K562 (cell line): ENCODE measurements around the gene ADGRA3. TPM values are rescaled to one million over a fixed set of nuclear protein-coding genes. Genes with fewer than 3 reads are reported as not detected.

ENCODE experiments used
- ATAC-seq: fragments of 200-7000 bp; cut with Tn5 transposase; 3 replicates; pipeline ENCODE4 v1.9.1; 2020; ENCODE audit warnings: moderate library complexity
- BruUV-seq: library from RNA; stranded (reverse); fragments of 400-500 nt; replicated peaks from 2 replicates; lab custom pipeline; 2021; lab: Mats Ljungman, UMichigan
- CTCF ChIA-PET: fragments of 300-600 bp; formaldehyde crosslinking; extraction: SDS; loops from one replicate; lab custom pipeline; 2021; ENCODE audit warnings: low intra/inter-chr PET ratio; lab: Yijun Ruan, JAX
- POLR2A ChIA-PET: fragments of 300-600, 350-650 bp; sonication (Branson Sonifier 250); formaldehyde crosslinking; extraction: SDS; loops from one replicate; lab custom pipeline; 2021; ENCODE audit warnings: antibody characterized with exemption, inconsistent platforms; lab: Yijun Ruan, JAX
- DNase-seq, 4 experiments: peaks; one replicate each; pipeline versions ENCODE4 v3.0.0 to v3.0.0-alpha.2; 2011 to 2018; ENCODE audit warnings: low spot score in 3 of 4, mixed read lengths in 3 of 4; ENCODE audit errors: extremely low read depth in 1 of 4
- FAIRE-seq: peaks from 2 replicates; lab custom pipeline; 2011; peaks lifted over from hg19 to GRCh38; lab: Jason Lieb, UNC
- H2AFZ ChIP-seq: 2 replicates; pipeline ENCODE4 v1.6.0; 2011; ENCODE audit warnings: low read depth, low read length, control low read depth, inconsistent platforms
- H3K27ac ChIP-seq: fragments of 200-600 bp; 3 replicates; pipeline ENCODE4 v1.8.0; 2011; ENCODE audit warnings: low read depth, mild to moderate bottlenecking, control low read depth, inconsistent platforms, low read length, moderate library complexity, mixed read lengths; ENCODE audit errors: extremely low read depth
- H3K27me3 ChIP-seq, 2 experiments: fragments of 300-600 bp in 1 of 2; 2 replicates in 1 of 2; 3 replicates in 1 of 2; pipeline versions ENCODE4 v1.6.0 to v1.8.0; 2011; ENCODE audit warnings: inconsistent platforms in 2 of 2, low read length in 2 of 2, mild to moderate bottlenecking in 1 of 2, mixed read lengths in 1 of 2, moderate library complexity in 1 of 2; ENCODE audit not compliant: control insufficient read depth in 2 of 2, insufficient read depth in 2 of 2
- H3K36me3 ChIP-seq: fragments of 300-600 bp; 3 replicates; pipeline ENCODE4 v1.8.0; 2011; ENCODE audit warnings: mild to moderate bottlenecking, low read length, inconsistent platforms; ENCODE audit not compliant: control insufficient read depth, insufficient read depth
- H3K4me1 ChIP-seq, 2 experiments: fragments of 200-600 bp in 1 of 2; replicated peaks in 1 of 2; 2 replicates in 1 of 2; 3 replicates in 1 of 2; pipeline versions ENCODE4 v1.5.1 to v1.8.0; 2011; ENCODE audit warnings: inconsistent platforms in 2 of 2, low read length in 2 of 2, mild to moderate bottlenecking in 1 of 2, mixed read lengths in 1 of 2, moderate library complexity in 1 of 2; ENCODE audit not compliant: control insufficient read depth in 2 of 2, insufficient read depth in 2 of 2
- H3K4me2 ChIP-seq: 2 replicates; pipeline ENCODE4 v1.6.1; 2011; ENCODE audit warnings: low read length, control low read depth, inconsistent platforms, mixed read lengths; ENCODE audit not compliant: insufficient read depth
- H3K4me3 ChIP-seq: fragments of 200-600 bp; sonication (generic), shearing (Covaris generic); 2 replicates; pipeline ENCODE4 v1.5.1; 2016; ENCODE audit warnings: control low read depth, inconsistent platforms
- H3K79me2 ChIP-seq: fragments of 200-600 bp; 3 replicates; pipeline ENCODE4 v1.8.0; 2011; ENCODE audit warnings: low read length, inconsistent platforms; ENCODE audit not compliant: control insufficient read depth, insufficient read depth
- H3K9ac ChIP-seq, 2 experiments: 2 replicates each; pipeline versions ENCODE4 v1.6.0 to v1.6.1; 2011; ENCODE audit warnings: low read depth in 2 of 2, low read length in 2 of 2, control low read depth in 1 of 2, inconsistent platforms in 1 of 2, mild to moderate bottlenecking in 1 of 2, mixed read lengths in 1 of 2; ENCODE audit not compliant: insufficient read depth in 1 of 2
- H3K9me1 ChIP-seq: one replicate; pipeline ENCODE4 v1.6.0; 2011; ENCODE audit warnings: inconsistent platforms, mild to moderate bottlenecking, low read length, moderate library complexity; ENCODE audit not compliant: control insufficient read depth, insufficient read depth
- H3K9me3 ChIP-seq: replicated peaks from 2 replicates; pipeline ENCODE4 v1.5.1; 2011; ENCODE audit warnings: low read depth, low read length, inconsistent platforms; ENCODE audit not compliant: control insufficient read depth, insufficient read depth
- H4K20me1 ChIP-seq: replicated peaks from 2 replicates; pipeline ENCODE4 v1.6.1; 2011; ENCODE audit warnings: low read length, inconsistent platforms, mixed read lengths; ENCODE audit not compliant: control insufficient read depth, insufficient read depth
- ETS2 ChIP-seq: IDR thresholded peaks from 2 replicates; pipeline ENCODE4 v1.6.1; 2016; ENCODE audit warnings: borderline replicate concordance, missing genetic modification characterization, mild to moderate bottlenecking, moderate library complexity, missing compliant biosample characterization; ENCODE audit not compliant: poor library complexity, severe bottlenecking
- MAFK ChIP-seq: IDR thresholded peaks from 2 replicates; pipeline ENCODE4 v1.6.1; 2011; ENCODE audit warnings: low read length, improper control_type of control experiment
- NFXL1 ChIP-seq: fragments of 450-650 bp; formaldehyde crosslinking; IDR thresholded peaks from 2 replicates; pipeline ENCODE4 v1.4.0; 2021; ENCODE audit warnings: mild to moderate bottlenecking
- NUFIP1 ChIP-seq: fragments of 450-650 bp; IDR thresholded peaks from 2 replicates; pipeline ENCODE4 v1.6.1; 2018; ENCODE audit not compliant: partially characterized antibody
- PHF8 ChIP-seq: fragments of 200-600 bp; sonication (generic); IDR thresholded peaks from 2 replicates; pipeline ENCODE4 v1.6.1; 2012; ENCODE audit warnings: mixed run types, mild to moderate bottlenecking, inconsistent platforms, low read length, moderate library complexity, borderline replicate concordance
- POLR3G ChIP-seq: IDR thresholded peaks from 2 replicates; pipeline ENCODE4 v1.6.1; 2011; ENCODE audit not compliant: insufficient read length, insufficient replicate concordance; ENCODE audit errors: extremely low read depth
- RBBP5 ChIP-seq: fragments of 200-600 bp; sonication (generic); IDR thresholded peaks from 2 replicates; pipeline ENCODE4 v1.6.1; 2012; ENCODE audit warnings: borderline replicate concordance, mild to moderate bottlenecking, low read length, control low read depth, inconsistent platforms; ENCODE audit not compliant: insufficient read depth, poor library complexity, severe bottlenecking
- SMARCA5 ChIP-seq: fragments of 450-650 bp; IDR thresholded peaks from 2 replicates; pipeline ENCODE4 v1.6.1; 2016
- ZNF224 ChIP-seq: sonication (generic); formaldehyde crosslinking; IDR thresholded peaks from 2 replicates; pipeline ENCODE4 v1.8.0; 2022; ENCODE audit warnings: mild to moderate bottlenecking, missing genetic modification reagents
- WGBS: fragments of 100-300 bp; shearing (Covaris generic); methylation state at CpG from one replicate; pipeline ENCODE4 v1.1.6; 2016; ENCODE audit warnings: low coverage, mixed read lengths; ENCODE audit not compliant: insufficient coverage; ENCODE audit errors: missing lambda C conversion rate; 5-methylcytosine and 5-hydroxymethylcytosine counted together
- in situ Hi-C: fragments of 300-500 bp; cut with MboI; formaldehyde crosslinking; loops from 4 replicates; pipeline ENCODE4 v1.15.0; 2018; ENCODE audit warnings: inconsistent platforms, mixed read lengths
- intact Hi-C: fragments of 100-400 bp; cut with micrococcal nuclease; formaldehyde crosslinking; loops from 2 replicates; pipeline ENCODE4 v1.14.2; 2022
- polyA plus RNA-seq, 8 experiments: library from polyadenylated mRNA; depleted of rRNA in 4 of 8; stranded (reverse) in 5 of 8; unstranded in 3 of 8; fragments of >200 nt; fragmentation: Nextera tagmentation in 2 of 8; fragmentation: Illumina TruSeq in 1 of 8; extraction: Ambion mirVana in 2 of 8; extraction: Trizol in 1 of 8; gene quantifications; 2 replicates each; pipeline versions ENCODE4 v1.2.1 to v1.2.3, GENCODE V29; 2011 to 2014; ENCODE audit warnings: inconsistent platforms in 1 of 8, missing spikeins in 1 of 8
- total RNA-seq, 7 experiments: library from RNA; depleted of rRNA in 6 of 7; stranded (reverse); fragments of >200 nt in 6 of 7; fragmentation: Illumina TruSeq in 2 of 7; extraction: Trizol in 2 of 7; gene quantifications; 2 replicates each; pipeline versions ENCODE4 v1.2.1 to v1.2.3, GENCODE V29; 2011 to 2021; ENCODE audit warnings: low replicate concordance in 1 of 7
- TF ChIP-seq, protein P1 (sequence below): IDR thresholded peaks from 3 replicates; pipeline ENCODE4 v1.6.1; 2011; ENCODE audit warnings: borderline replicate concordance, mild to moderate bottlenecking; ENCODE audit not compliant: insufficient read length, insufficient read depth
- TF ChIP-seq, protein P2 (sequence below), 3 experiments: fragments of 200-800 bp in 1 of 3; fragments of 250-450 bp in 1 of 3; fragments of 450-650 bp in 1 of 3; sonication (Bioruptor Pico) in 1 of 3; sonication (Bioruptor generic) in 1 of 3; formaldehyde crosslinking in 1 of 3; IDR thresholded peaks; 2 replicates each; pipeline versions ENCODE4 v1.6.1 to v1.8.0; 2016 to 2022; ENCODE audit warnings: mild to moderate bottlenecking in 2 of 3, missing genetic modification characterization in 2 of 3, missing compliant biosample characterization in 1 of 3, moderate library complexity in 1 of 3
- TF ChIP-seq, protein P3 (sequence below): fragments of 250-450 bp; sonication (Bioruptor Pico); IDR thresholded peaks from 2 replicates; pipeline ENCODE4 v1.5.0; 2022; ENCODE audit warnings: mild to moderate bottlenecking
- TF ChIP-seq, protein P4 (sequence below): sonication (generic); formaldehyde crosslinking; IDR thresholded peaks from 2 replicates; pipeline ENCODE4 v1.8.1; 2023; ENCODE audit warnings: mild to moderate bottlenecking, missing genetic modification reagents, moderate library complexity

Gene ADGRA3
- total and polyA plus RNA-seq, 9 of the 15 experiments (the other 6 are each of a cell fraction or from before 2014, with no cell fraction given): 0.06 to 2.3 (median 0.27) TPM; not detected in 3

DNA sequence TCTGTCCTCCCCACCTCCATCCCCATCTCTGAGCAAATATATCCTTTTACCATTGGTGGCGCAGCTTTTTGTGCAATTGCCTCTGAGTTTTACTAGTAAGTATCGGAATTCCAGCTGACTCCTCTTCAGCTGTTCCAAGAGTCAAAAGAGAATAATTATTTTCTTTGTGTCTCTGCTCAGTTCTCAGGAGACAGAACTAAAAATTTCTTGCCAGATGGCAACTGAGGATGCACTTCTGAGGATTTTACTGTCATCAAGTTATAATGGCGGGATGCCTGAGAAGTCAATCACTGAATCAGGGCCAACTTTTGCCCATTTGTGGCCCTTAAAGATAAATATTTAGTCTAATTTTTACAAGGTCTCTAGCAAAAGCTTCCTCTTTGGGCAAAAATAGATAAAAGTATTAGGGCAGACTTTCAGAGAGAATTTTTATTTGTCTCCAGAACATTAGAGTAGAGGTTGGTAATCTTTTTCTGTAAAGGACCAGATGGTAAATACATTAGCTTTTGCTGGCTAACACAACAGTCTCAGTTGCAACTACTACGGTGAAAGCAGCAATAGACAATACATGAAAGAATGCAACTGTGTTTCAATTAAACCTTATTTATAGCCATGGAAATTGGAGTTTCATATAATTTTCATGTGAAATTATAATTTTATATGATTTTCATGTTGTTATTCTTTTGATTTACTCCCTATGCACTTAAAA, 15.6 kb upstream of the ADGRA3 start:
- Histone ChIP-seq H3K4me3 (no peak overlapping the region), H3K36me3 (no peaks in the 10 kb centered on the region), H3K9me1 (no peaks in the 10 kb centered on the region), H3K79me2 (no peaks in the 10 kb centered on the region), H3K4me1 (no peaks in the 10 kb centered on the region), H3K9me3 (no peaks in the 10 kb centered on the region), H3K27ac (no peak overlapping the region), H2AFZ (no peak overlapping the region), H3K27me3 (no peaks in the 10 kb centered on the region), H3K4me2 (no peak overlapping the region), H3K9ac (no peak overlapping the region), H4K20me1 (no peaks in the 10 kb centered on the region)
- no TSS peak for BruUV-seq
- no peak for FAIRE-seq
- ChIA-PET POLR2A (no interaction called here), CTCF (no interaction called here)
- ATAC-seq: no peak
- DNase-seq: no peak
- intact Hi-C loops (no loop called here), in situ Hi-C loops (no loop called here)
- WGBS: 1% methylated on average over 4 of the region's 4 CpGs
- TF ChIP-seq MAFK: no peak
- no peak for TF ChIP-seq POLR3G
- no peak for TF ChIP-seq RBBP5
- TF ChIP-seq, protein P1, sequence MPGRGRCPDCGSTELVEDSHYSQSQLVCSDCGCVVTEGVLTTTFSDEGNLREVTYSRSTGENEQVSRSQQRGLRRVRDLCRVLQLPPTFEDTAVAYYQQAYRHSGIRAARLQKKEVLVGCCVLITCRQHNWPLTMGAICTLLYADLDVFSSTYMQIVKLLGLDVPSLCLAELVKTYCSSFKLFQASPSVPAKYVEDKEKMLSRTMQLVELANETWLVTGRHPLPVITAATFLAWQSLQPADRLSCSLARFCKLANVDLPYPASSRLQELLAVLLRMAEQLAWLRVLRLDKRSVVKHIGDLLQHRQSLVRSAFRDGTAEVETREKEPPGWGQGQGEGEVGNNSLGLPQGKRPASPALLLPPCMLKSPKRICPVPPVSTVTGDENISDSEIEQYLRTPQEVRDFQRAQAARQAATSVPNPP: no peak
- TF ChIP-seq ETS2: no peak
- no peak for TF ChIP-seq NUFIP1
- no peak for TF ChIP-seq SMARCA5
- no peak for TF ChIP-seq NFXL1
- TF ChIP-seq PHF8: no peak
- TF ChIP-seq ZNF224 (CRISPR knock-in tag): no peak
- TF ChIP-seq, protein P2, sequence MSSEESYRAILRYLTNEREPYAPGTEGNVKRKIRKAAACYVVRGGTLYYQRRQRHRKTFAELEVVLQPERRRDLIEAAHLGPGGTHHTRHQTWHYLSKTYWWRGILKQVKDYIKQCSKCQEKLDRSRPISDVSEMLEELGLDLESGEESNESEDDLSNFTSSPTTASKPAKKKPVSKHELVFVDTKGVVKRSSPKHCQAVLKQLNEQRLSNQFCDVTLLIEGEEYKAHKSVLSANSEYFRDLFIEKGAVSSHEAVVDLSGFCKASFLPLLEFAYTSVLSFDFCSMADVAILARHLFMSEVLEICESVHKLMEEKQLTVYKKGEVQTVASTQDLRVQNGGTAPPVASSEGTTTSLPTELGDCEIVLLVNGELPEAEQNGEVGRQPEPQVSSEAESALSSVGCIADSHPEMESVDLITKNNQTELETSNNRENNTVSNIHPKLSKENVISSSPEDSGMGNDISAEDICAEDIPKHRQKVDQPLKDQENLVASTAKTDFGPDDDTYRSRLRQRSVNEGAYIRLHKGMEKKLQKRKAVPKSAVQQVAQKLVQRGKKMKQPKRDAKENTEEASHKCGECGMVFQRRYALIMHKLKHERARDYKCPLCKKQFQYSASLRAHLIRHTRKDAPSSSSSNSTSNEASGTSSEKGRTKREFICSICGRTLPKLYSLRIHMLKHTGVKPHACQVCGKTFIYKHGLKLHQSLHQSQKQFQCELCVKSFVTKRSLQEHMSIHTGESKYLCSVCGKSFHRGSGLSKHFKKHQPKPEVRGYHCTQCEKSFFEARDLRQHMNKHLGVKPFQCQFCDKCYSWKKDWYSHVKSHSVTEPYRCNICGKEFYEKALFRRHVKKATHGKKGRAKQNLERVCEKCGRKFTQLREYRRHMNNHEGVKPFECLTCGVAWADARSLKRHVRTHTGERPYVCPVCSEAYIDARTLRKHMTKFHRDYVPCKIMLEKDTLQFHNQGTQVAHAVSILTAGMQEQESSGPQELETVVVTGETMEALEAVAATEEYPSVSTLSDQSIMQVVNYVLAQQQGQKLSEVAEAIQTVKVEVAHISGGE (CRISPR knock-in tag; IDR thresholded peaks at IDR 0.05): no peak
- TF ChIP-seq, protein P3, sequence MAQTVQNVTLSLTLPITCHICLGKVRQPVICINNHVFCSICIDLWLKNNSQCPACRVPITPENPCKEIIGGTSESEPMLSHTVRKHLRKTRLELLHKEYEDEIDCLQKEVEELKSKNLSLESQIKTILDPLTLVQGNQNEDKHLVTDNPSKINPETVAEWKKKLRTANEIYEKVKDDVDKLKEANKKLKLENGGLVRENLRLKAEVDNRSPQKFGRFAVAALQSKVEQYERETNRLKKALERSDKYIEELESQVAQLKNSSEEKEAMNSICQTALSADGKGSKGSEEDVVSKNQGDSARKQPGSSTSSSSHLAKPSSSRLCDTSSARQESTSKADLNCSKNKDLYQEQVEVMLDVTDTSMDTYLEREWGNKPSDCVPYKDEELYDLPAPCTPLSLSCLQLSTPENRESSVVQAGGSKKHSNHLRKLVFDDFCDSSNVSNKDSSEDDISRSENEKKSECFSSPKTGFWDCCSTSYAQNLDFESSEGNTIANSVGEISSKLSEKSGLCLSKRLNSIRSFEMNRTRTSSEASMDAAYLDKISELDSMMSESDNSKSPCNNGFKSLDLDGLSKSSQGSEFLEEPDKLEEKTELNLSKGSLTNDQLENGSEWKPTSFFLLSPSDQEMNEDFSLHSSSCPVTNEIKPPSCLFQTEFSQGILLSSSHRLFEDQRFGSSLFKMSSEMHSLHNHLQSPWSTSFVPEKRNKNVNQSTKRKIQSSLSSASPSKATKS (CRISPR knock-in tag): no peak
- TF ChIP-seq, protein P4, sequence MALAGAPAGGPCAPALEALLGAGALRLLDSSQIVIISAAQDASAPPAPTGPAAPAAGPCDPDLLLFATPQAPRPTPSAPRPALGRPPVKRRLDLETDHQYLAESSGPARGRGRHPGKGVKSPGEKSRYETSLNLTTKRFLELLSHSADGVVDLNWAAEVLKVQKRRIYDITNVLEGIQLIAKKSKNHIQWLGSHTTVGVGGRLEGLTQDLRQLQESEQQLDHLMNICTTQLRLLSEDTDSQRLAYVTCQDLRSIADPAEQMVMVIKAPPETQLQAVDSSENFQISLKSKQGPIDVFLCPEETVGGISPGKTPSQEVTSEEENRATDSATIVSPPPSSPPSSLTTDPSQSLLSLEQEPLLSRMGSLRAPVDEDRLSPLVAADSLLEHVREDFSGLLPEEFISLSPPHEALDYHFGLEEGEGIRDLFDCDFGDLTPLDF (CRISPR knock-in tag): no peak
